Neural crest cell (in vitro differentiated cells): ENCODE measurements around the gene CCL4L2. TPM values are rescaled to one million over a fixed set of nuclear protein-coding genes. Genes with fewer than 3 reads are reported as not detected.
"Not testable (repeated sequence)": the region's sequence is repeated elsewhere in the genome, so short reads cannot be mapped to it uniquely, and the experiment has no call there.

ENCODE experiments used
- DNase-seq: peaks from one replicate; pipeline ENCODE4 v3.0.0; 2021; ENCODE audit warnings: low read depth, mixed read lengths, low spot score
- H3K27ac Mint-ChIP-seq: one replicate; pipeline ENCODE4 v1.8.0; 2021; ENCODE audit warnings: mild to moderate bottlenecking, mixed read lengths; ENCODE audit not compliant: unreplicated experiment
- H3K27me3 Mint-ChIP-seq: 2 replicates; pipeline ENCODE4 v1.8.0; 2021; ENCODE audit warnings: low read depth, mild to moderate bottlenecking, mixed read lengths
- H3K36me3 Mint-ChIP-seq: 2 replicates; pipeline ENCODE4 v1.8.0; 2021; ENCODE audit warnings: low read depth, mild to moderate bottlenecking, mixed read lengths
- H3K4me1 Mint-ChIP-seq: 2 replicates; pipeline ENCODE4 v1.8.0; 2021; ENCODE audit warnings: mixed read lengths
- H3K4me3 Mint-ChIP-seq: one replicate; pipeline ENCODE4 v1.8.0; 2021; ENCODE audit warnings: mild to moderate bottlenecking, mixed read lengths
- H3K9me3 Mint-ChIP-seq: 2 replicates; pipeline ENCODE4 v1.8.0; 2021; ENCODE audit warnings: mixed read lengths
- total RNA-seq: library from RNA; stranded (reverse); gene quantifications from 2 replicates; pipeline ENCODE4 v1.2.1, GENCODE V29; 2021
- TF ChIP-seq, protein P1 (sequence below): fragments of 200-600 bp; sonication (generic); conservative IDR thresholded peaks from 2 replicates; pipeline ENCODE4 v1.5.0; 2021; ENCODE audit warnings: antibody characterized with exemption, mild to moderate bottlenecking

The CCL4L2 gene
- total RNA-seq, 1 donor from 2014 or later: not detected

DNA sequence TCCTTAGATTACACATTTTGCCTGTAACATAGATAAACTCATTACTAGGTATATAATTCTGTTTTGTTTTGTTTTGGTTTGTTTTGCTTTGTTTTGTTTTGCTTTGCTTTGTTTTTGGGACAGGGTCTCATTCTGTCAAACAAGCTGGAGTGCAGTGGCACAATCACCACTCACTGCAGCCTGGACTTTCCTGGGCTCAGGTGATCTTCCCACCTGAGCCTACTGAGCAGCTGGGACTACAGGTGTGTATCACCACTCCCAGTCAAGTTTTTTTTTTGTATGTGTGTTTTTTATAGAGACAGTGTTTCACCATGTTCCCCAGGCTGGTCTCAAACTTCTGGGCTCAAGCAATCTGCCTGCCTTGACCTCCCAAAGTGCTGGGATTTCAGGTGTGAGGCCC, 1.3 kb upstream of the CCL4L2 start:
- TF ChIP-seq, protein P1, sequence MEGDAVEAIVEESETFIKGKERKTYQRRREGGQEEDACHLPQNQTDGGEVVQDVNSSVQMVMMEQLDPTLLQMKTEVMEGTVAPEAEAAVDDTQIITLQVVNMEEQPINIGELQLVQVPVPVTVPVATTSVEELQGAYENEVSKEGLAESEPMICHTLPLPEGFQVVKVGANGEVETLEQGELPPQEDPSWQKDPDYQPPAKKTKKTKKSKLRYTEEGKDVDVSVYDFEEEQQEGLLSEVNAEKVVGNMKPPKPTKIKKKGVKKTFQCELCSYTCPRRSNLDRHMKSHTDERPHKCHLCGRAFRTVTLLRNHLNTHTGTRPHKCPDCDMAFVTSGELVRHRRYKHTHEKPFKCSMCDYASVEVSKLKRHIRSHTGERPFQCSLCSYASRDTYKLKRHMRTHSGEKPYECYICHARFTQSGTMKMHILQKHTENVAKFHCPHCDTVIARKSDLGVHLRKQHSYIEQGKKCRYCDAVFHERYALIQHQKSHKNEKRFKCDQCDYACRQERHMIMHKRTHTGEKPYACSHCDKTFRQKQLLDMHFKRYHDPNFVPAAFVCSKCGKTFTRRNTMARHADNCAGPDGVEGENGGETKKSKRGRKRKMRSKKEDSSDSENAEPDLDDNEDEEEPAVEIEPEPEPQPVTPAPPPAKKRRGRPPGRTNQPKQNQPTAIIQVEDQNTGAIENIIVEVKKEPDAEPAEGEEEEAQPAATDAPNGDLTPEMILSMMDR: no peak
- DNase-seq: no peak
- H3K4me3 Mint-ChIP-seq: no peak overlapping the region
- peaks cover 11% of the 10 kb centered on the region for H3K4me1 Mint-ChIP-seq
- peaks cover 2% of the 10 kb centered on the region for H3K27me3 Mint-ChIP-seq
- H3K27ac Mint-ChIP-seq: no peak overlapping the region
- H3K36me3 Mint-ChIP-seq: no peaks in the 10 kb centered on the region
- H3K9me3 Mint-ChIP-seq: no peaks in the 10 kb centered on the region

DNA sequence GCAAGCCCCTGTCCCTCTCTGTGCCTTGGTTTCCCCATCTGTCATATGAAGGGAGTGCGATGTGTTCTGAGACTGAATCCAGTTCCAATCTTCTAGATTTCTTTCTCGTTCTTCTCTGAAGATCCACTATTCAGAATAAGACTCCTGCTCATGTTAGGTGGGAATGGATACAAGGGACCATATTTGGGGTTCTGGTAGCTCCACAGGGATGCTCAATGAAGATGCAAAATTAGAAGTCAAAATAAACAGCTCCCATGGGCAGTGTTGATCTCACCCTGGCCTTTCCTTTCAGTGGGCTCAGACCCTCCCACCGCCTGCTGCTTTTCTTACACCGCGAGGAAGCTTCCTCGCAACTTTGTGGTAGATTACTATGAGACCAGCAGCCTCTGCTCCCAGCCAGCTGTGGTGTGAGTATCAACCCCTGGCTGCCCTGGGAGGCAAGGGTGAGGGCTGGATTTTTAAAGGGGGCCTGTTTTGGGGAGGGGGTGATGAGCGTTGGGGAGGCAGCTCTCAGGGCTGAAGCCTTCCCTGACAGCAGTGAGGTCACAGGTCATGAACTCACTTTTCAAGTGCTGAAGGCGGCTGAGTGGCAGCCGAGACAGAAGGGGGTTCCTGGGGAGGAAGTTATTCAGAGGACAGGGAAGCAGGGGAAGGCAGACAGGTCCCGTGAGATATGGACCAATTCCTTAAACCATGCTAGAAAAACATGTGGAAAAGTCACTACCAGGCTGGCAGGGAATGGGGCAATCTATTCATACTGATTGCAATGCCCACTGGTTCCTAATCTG, 815 bp downstream of the CCL4L2 start:
- H3K4me3 Mint-ChIP-seq: peak overlapping the region; percentile 47
- H3K27me3 Mint-ChIP-seq, H3K36me3 Mint-ChIP-seq, H3K9me3 Mint-ChIP-seq, DNase-seq: not testable (repeated sequence)
- peaks cover 11% of the 10 kb centered on the region for H3K4me1 Mint-ChIP-seq
- peak overlapping the region; percentile 36 for H3K27ac Mint-ChIP-seq

DNA sequence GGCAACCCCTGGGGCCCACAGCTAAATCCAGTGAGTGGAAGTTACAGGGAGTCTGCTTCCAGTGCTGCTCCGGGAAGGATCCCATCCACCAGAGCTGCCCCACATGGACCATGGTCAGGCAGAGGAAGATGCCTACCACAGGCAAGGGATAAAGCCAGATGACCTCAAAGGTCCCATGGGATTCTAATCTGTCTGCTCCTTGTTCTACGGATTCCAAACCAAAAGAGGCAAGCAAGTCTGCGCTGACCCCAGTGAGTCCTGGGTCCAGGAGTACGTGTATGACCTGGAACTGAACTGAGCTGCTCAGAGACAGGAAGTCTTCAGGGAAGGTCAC, 1.4 kb downstream of the CCL4L2 start:
- DNase-seq: no peak
- Mint-ChIP-seq H3K4me3 (no peak overlapping the region), H3K27ac (no peak overlapping the region), H3K4me1 (peaks cover 11% of the 10 kb centered on the region), H3K9me3 (no peaks in the 10 kb centered on the region), H3K27me3 (no peaks in the 10 kb centered on the region), H3K36me3 (no peaks in the 10 kb centered on the region)
- TF ChIP-seq, protein P1: no peak

DNA sequence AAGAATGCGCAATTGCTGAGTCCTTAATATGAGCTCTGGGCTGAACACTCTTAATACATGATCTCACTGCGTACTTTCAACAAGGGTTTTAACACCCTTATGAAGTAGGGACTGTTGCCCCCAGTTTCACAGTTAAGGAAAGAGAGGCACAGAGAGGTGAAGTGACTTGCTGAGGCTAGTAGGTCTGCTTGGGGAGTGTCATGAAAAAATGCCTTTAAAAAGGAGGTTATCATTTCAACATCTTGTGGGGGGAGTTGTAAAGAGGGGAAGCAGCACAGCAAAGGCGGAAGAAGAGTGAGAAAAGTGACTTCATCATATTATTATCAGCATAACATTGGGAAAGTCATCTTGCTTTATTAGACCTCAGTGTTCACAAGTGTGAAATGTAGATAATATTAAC, 2.1 kb downstream of the CCL4L2 start:
- H3K27ac Mint-ChIP-seq: no peak overlapping the region
- H3K4me1 Mint-ChIP-seq: peaks cover 11% of the 10 kb centered on the region
- no peak overlapping the region for H3K4me3 Mint-ChIP-seq
- no peak for DNase-seq
- TF ChIP-seq, protein P1: no peak
- H3K9me3 Mint-ChIP-seq: peaks cover 4% of the 10 kb centered on the region
- H3K36me3 Mint-ChIP-seq: no peaks in the 10 kb centered on the region
- no peaks in the 10 kb centered on the region for H3K27me3 Mint-ChIP-seq

DNA sequence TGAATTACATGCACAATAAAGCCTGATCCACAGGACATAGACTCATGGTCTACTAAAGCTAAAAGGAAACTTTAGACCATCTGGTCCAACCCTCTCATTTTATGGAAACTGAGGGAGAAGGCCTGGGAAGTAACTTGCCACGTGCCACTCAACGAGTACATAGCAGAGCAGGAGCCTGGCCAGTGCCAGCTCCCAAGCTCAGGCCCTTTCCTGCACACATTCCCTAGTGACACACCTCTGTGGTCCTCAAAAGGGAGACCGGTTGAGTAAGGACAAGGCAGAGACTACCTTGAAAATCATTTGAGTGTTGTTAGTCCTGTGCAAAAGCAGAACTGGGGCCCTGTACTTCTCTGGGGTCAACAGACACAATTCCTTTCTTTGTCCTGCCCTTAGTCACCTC, 2.8 kb downstream of the CCL4L2 start:
- TF ChIP-seq, protein P1: no peak
- Mint-ChIP-seq H3K9me3 (peaks cover 8% of the 10 kb centered on the region), H3K27me3 (no peaks in the 10 kb centered on the region), H3K27ac (no peak overlapping the region), H3K4me1 (peaks cover 11% of the 10 kb centered on the region), H3K36me3 (peaks cover 3% of the 10 kb centered on the region), H3K4me3 (no peak overlapping the region)
- no peak for DNase-seq

DNA sequence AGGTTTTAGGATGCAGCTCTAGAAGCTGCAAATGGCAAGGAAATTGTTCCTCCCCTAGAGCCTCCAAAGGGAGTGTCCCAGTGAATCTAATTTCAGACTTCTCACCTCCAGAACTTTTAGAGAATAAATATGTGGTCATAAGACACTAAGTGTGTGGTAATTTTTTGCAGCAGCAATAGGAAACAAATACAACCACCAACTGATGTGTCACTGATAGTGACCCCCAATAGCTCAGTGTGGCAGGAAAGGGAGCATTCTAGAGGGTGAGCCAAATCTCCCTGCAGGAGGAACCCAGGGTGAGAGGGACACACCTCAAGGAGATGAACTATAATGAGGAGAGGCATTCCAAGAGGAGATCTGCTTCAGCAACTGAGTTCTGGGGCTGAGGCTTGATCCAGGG, 4.1 kb downstream of the CCL4L2 start:
- peaks cover 11% of the 10 kb centered on the region for H3K4me1 Mint-ChIP-seq
- peaks cover 3% of the 10 kb centered on the region for H3K36me3 Mint-ChIP-seq
- TF ChIP-seq, protein P1: no peak
- H3K9me3 Mint-ChIP-seq: peaks cover 15% of the 10 kb centered on the region
- no peak overlapping the region for H3K27ac Mint-ChIP-seq
- H3K27me3 Mint-ChIP-seq: no peaks in the 10 kb centered on the region
- DNase-seq: no peak
- no peak overlapping the region for H3K4me3 Mint-ChIP-seq

DNA sequence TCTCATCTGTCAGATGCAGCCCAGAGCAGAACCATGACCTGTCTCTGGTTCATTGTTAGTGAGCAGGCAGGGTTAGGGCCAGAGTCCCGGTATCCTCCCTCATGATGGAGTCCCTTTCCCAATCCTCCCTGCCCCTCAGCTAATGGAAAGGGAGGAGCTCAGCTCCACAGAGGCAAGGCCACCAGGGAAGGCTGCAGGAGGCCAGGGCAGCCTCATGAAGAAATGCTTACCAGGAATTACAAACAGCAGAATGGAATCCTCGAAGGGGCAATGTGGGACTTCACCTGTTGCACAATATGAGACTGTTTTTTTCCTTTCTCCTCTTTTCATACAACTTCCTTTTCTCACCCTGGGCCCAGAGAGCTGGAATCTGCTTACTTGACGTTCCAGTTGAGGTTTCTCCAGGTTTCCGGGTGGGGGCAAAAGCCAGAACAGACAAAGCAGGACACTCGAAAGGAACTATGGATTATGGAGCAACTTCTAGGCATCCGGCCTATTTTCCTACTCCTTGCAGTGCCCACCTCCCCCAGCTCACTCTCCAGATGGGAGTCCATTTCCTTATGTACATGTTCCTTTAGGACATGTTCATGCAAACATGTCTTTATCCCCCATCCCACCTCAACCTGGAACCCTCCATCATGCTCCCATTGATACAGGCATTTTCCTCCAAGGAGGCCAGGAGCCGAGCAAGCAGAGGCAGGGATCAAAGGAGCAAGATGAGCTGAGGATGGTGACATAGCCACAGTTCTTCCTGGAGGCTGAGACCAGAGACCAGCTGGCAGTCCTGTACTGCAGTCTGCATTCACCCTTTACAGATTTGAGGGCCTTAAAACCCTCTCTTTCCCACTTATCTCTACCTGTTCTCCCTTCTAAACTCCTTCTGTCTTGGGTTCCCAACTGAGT, 4.8 kb downstream of the CCL4L2 start:
- not testable (repeated sequence) for H3K36me3 Mint-ChIP-seq, H3K27ac Mint-ChIP-seq, H3K4me3 Mint-ChIP-seq, H3K27me3 Mint-ChIP-seq, DNase-seq
- peaks cover 15% of the 10 kb centered on the region for H3K9me3 Mint-ChIP-seq
- peaks cover 11% of the 10 kb centered on the region for H3K4me1 Mint-ChIP-seq

DNA sequence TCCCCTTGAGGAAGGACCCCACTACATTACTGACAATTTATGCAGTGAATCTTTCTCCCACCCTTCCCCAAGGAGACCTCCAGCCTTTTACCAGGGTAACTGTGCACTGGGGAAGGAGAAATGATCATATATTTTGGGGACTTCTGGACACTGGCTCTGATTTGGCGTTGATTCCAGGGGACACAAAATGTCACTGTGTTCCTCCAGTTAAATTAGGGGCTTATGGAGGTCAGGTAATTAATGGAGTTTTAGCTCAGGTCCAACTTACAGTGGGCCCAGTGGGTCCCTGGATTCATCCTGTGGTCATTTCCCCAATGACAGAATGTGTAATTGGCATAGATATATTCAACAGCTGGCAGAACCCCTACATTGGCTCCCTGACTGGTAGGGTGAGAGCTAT, 8.7 kb downstream of the CCL4L2 start:
- not testable (repeated sequence) for H3K27ac Mint-ChIP-seq, H3K27me3 Mint-ChIP-seq, H3K4me3 Mint-ChIP-seq, H3K4me1 Mint-ChIP-seq, DNase-seq, H3K36me3 Mint-ChIP-seq
- peaks cover 15% of the 10 kb centered on the region for H3K9me3 Mint-ChIP-seq
